ENCODE data around the gene PLCL1. TPM values are rescaled to one million over a fixed set of nuclear protein-coding genes. Genes with fewer than 3 reads are reported as not detected.

Gene PLCL1
- total RNA-seq, 1 donor from 2014 or later = 0.08 TPM

GRCh38 chr2:198102856-198103255, 298.5 kb downstream of the PLCL1 start:
- no peaks in the 10 kb centered on the region for H3K27me3 ChIP-seq (ENCODE audit: control insufficient read depth, insufficient read depth, low read length)
- DNase-seq (ENCODE audit: low read depth) = no peak

GRCh38 chr2:198106621-198107385, 302.4 kb downstream of the PLCL1 start:
- H3K27me3 ChIP-seq (ENCODE audit: control insufficient read depth, insufficient read depth, low read length) = no peaks in the 10 kb centered on the region
- no peak overlapping the region for H3K4me3 ChIP-seq (ENCODE audit: low read depth, low read length)
- no peaks in the 10 kb centered on the region for H3K36me3 ChIP-seq (ENCODE audit: control insufficient read depth, insufficient read depth, low read length)
- no peak for DNase-seq (ENCODE audit: low read depth)
- no peak for TF ChIP-seq CTCF (IDR thresholded peaks at IDR 0.05; ENCODE audit: insufficient read depth, low read length, poor library complexity, severe bottlenecking)

More at GRCh38 chr2:198102856-198103255, 298.5 kb downstream of the PLCL1 start:
- H3K4me3 ChIP-seq (ENCODE audit: low read depth, low read length) = no peak overlapping the region
- TF ChIP-seq CTCF (IDR thresholded peaks at IDR 0.05; ENCODE audit: insufficient read depth, low read length, poor library complexity, severe bottlenecking) = no peak
- H3K36me3 ChIP-seq (ENCODE audit: control insufficient read depth, insufficient read depth, low read length) = no peaks in the 10 kb centered on the region

- no peak overlapping the region for H3K4me3 ChIP-seq (ENCODE audit: low read depth, low read length)
- TF ChIP-seq CTCF (IDR thresholded peaks at IDR 0.05; ENCODE audit: insufficient read depth, low read length, poor library complexity, severe bottlenecking) = no peak
- no peak for DNase-seq (ENCODE audit: low read depth)
- no peaks in the 10 kb centered on the region for H3K27me3 ChIP-seq (ENCODE audit: control insufficient read depth, insufficient read depth, low read length)
- H3K36me3 ChIP-seq (ENCODE audit: control insufficient read depth, insufficient read depth, low read length) = no peaks in the 10 kb centered on the region
These were observed 308.9 kb downstream of the PLCL1 start for GRCh38 chr2:198113316-198113715.

DNA sequence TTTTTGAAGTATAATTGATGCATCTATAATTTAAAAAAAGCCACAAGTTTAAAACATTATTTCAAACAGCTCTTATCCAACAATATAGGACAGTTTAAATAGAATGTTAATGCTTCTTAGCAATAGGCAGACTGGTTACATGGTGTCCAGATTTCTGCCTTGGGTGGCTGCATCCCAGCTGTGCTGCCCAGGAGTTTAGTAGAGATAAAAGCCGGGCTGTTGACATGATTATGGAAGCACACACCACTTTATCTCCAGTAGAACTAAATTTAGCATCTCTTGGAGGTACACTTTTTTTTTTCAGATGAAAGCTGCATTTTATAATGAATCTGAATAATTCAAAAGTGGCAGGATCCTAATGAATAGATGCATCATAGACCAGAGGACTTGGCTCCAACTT, 309.7 kb downstream of the PLCL1 start:
- H3K36me3 ChIP-seq (ENCODE audit: control insufficient read depth, insufficient read depth, low read length) = no peaks in the 10 kb centered on the region
- no peak overlapping the region for H3K4me3 ChIP-seq (ENCODE audit: low read depth, low read length)
- DNase-seq (ENCODE audit: low read depth) = no peak
- no peaks in the 10 kb centered on the region for H3K27me3 ChIP-seq (ENCODE audit: control insufficient read depth, insufficient read depth, low read length)
- TF ChIP-seq CTCF (IDR thresholded peaks at IDR 0.05; ENCODE audit: insufficient read depth, low read length, poor library complexity, severe bottlenecking) = no peak

- no peak for DNase-seq (ENCODE audit: low read depth)
- no peaks in the 10 kb centered on the region for H3K27me3 ChIP-seq (ENCODE audit: control insufficient read depth, insufficient read depth, low read length)
- no peak overlapping the region for H3K4me3 ChIP-seq (ENCODE audit: low read depth, low read length)
- no peaks in the 10 kb centered on the region for H3K36me3 ChIP-seq (ENCODE audit: control insufficient read depth, insufficient read depth, low read length)
- no peak for TF ChIP-seq CTCF (IDR thresholded peaks at IDR 0.05; ENCODE audit: insufficient read depth, low read length, poor library complexity, severe bottlenecking)
These were observed 310.8 kb downstream of the PLCL1 start for GRCh38 chr2:198115201-198115600.

- H3K4me3 ChIP-seq (ENCODE audit: low read depth, low read length) = no peak overlapping the region
- DNase-seq (ENCODE audit: low read depth) = no peak
- no peak for TF ChIP-seq CTCF (IDR thresholded peaks at IDR 0.05; ENCODE audit: insufficient read depth, low read length, poor library complexity, severe bottlenecking)
- H3K36me3 ChIP-seq (ENCODE audit: control insufficient read depth, insufficient read depth, low read length) = no peaks in the 10 kb centered on the region
- H3K27me3 ChIP-seq (ENCODE audit: control insufficient read depth, insufficient read depth, low read length) = no peaks in the 10 kb centered on the region
These were observed 312.4 kb downstream of the PLCL1 start for GRCh38 chr2:198116756-198117155.

Data from kidney epithelial cell (primary cell).